SK-N-MC (cell line): Measurements from ENCODE around the gene CUL9.

ENCODE experiments used
- EZH2 ChIP-seq: fragments of 200-600 bp; sonication (generic); IDR thresholded peaks from one replicate; pipeline ENCODE4 v1.6.1; 2017; ENCODE audit warnings: antibody characterized with exemption
- POLR2AphosphoS5 ChIP-seq: IDR thresholded peaks from 2 replicates; pipeline ENCODE4 v1.6.1; 2012; ENCODE audit warnings: mild to moderate bottlenecking, low read depth, low read length, borderline replicate concordance

DNA sequence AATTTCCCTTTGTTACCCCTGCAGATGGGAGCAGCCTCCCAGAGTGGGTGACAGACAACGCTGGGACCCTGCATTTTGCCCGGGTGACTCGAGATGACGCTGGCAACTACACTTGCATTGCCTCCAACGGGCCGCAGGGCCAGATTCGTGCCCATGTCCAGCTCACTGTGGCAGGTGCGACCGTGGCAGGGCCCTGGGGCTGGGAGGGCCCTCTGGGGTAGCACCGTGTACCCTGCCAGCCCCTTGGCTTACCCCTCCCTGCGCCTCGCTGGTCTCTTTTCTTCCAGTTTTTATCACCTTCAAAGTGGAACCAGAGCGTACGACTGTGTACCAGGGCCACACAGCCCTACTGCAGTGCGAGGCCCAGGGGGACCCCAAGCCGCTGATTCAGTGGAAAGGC lies 40.4 kb upstream of the CUL9 start:
- TF ChIP-seq POLR2AphosphoS5, result no peak
- TF ChIP-seq EZH2, result no peak
